ENCODE data around the gene ABCA12.

- TF ChIP-seq, protein P1, sequence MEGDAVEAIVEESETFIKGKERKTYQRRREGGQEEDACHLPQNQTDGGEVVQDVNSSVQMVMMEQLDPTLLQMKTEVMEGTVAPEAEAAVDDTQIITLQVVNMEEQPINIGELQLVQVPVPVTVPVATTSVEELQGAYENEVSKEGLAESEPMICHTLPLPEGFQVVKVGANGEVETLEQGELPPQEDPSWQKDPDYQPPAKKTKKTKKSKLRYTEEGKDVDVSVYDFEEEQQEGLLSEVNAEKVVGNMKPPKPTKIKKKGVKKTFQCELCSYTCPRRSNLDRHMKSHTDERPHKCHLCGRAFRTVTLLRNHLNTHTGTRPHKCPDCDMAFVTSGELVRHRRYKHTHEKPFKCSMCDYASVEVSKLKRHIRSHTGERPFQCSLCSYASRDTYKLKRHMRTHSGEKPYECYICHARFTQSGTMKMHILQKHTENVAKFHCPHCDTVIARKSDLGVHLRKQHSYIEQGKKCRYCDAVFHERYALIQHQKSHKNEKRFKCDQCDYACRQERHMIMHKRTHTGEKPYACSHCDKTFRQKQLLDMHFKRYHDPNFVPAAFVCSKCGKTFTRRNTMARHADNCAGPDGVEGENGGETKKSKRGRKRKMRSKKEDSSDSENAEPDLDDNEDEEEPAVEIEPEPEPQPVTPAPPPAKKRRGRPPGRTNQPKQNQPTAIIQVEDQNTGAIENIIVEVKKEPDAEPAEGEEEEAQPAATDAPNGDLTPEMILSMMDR (IDR thresholded peaks at IDR 0.05; ENCODE audit: low read length) = no peak
- TF ChIP-seq EZH2 (IDR thresholded peaks at IDR 0.05; ENCODE audit: borderline replicate concordance, low read length) = no peak
Observed at GRCh38 chr2:214896274-214896673, 242.2 kb downstream of the ABCA12 start.
